Lung (tissue), 12 donors: ENCODE measurements around the gene KIF1A. TPM values are rescaled to one million over a fixed set of nuclear protein-coding genes. Genes with fewer than 3 reads are reported as not detected.

Experiments
- ATAC-seq: fragments of 200-7000 bp; cut with Tn5 transposase; one replicate; pipeline ENCODE4 v1.9.1; 2020; ENCODE audit warnings: moderate number of reproducible peaks; ENCODE audit not compliant: insufficient read depth, low FRiP score
- DNase-seq, 3 donors: peaks; one replicate each; pipeline ENCODE4 v3.0.0-alpha.2; 2013 to 2017
- H3K27ac ChIP-seq, 2 donors: one replicate each; pipeline ENCODE4 v1.5.1; 2013; ENCODE audit warnings: mild to moderate bottlenecking in 2 of 2, moderate library complexity in 2 of 2, control low read depth in 1 of 2, inconsistent platforms in 1 of 2, low read depth in 1 of 2, low read length in 1 of 2
- H3K27me3 ChIP-seq, 3 donors: one replicate each; pipeline ENCODE4 v1.5.1; 2013; ENCODE audit warnings: low read length in 2 of 3; ENCODE audit not compliant: control insufficient read depth in 3 of 3, insufficient read depth in 3 of 3
- H3K36me3 ChIP-seq, 4 donors: one replicate each; pipeline ENCODE4 v1.5.1; 2013; ENCODE audit warnings: low read length in 4 of 4, mild to moderate bottlenecking in 1 of 4, moderate library complexity in 1 of 4; ENCODE audit not compliant: control insufficient read depth in 4 of 4, insufficient read depth in 4 of 4
- H3K4me1 ChIP-seq, 5 donors: one replicate each; pipeline ENCODE4 v1.5.1; 2013; ENCODE audit warnings: low read length in 5 of 5, mild to moderate bottlenecking in 2 of 5, moderate library complexity in 1 of 5; ENCODE audit not compliant: control insufficient read depth in 5 of 5, insufficient read depth in 5 of 5
- H3K4me3 ChIP-seq: one replicate; pipeline ENCODE4 v1.5.1; 2013; ENCODE audit warnings: mild to moderate bottlenecking, control low read depth, moderate library complexity
- H3K9ac ChIP-seq, 2 donors: one replicate each; pipeline ENCODE4 v1.5.1; 2013; ENCODE audit warnings: low read length in 2 of 2, control low read depth in 1 of 2; ENCODE audit not compliant: insufficient read depth in 1 of 2
- H3K9me3 ChIP-seq, 4 donors: one replicate each; pipeline ENCODE4 v1.5.1; 2013; ENCODE audit warnings: low read length in 3 of 4, mild to moderate bottlenecking in 1 of 4, moderate library complexity in 1 of 4; ENCODE audit not compliant: control insufficient read depth in 4 of 4, insufficient read depth in 3 of 4
- CTCF ChIP-seq: IDR thresholded peaks from 2 replicates; pipeline ENCODE4 v1.5.1; 2012; ENCODE audit warnings: mild to moderate bottlenecking; ENCODE audit errors: control extremely low read depth, extremely low read depth
- WGBS, 2 donors: extraction: QIAGEN DNeasy Blood & Tissue Kit; methylation state at CpG; one replicate each; pipeline ENCODE4 v1.1.7; 2013; 5-methylcytosine and 5-hydroxymethylcytosine counted together
- polyA plus RNA-seq, 2 donors: library from polyadenylated mRNA; stranded (reverse); fragments of 200-250 nt; gene quantifications; one replicate each; pipeline ENCODE4 v1.2.1, GENCODE V29; 2013
- total RNA-seq, 2 donors: library from RNA; depleted of rRNA in 1 of 2; stranded (reverse); fragments of >200 nt in 1 of 2; gene quantifications; one replicate each; pipeline ENCODE4 v1.2.1, GENCODE V29; 2014 to 2021
- donor health status: control.
- donor health status: control.
- donor health status: Bipolar disorder and iron deficiency.
- donor health status: healthy.
- donor health status: DM: yes; HTN: yes; CAD: no.

The KIF1A gene
- total and polyA plus RNA-seq, 4 donors: 0.14 to 2.3 (median 0.46) TPM

- Histone ChIP-seq H3K9ac (no peak overlapping the region), H3K27ac (no peak overlapping the region), H3K4me1 (no peaks in the 10 kb centered on the region), H3K36me3 (no peaks in the 10 kb centered on the region), H3K4me3 (no peak overlapping the region), H3K9me3 (no peaks in the 10 kb centered on the region), H3K27me3 (no peaks in the 10 kb centered on the region)
- ATAC-seq: no peak
- no peak for DNase-seq
- WGBS, 2 donors: 89 to 93% methylated on average over 30 to 31 of the region's 31 CpGs
- TF ChIP-seq CTCF: no peak
Observed at GRCh38 chr2:240717681-240718581, 102.1 kb downstream of the KIF1A start.

DNA sequence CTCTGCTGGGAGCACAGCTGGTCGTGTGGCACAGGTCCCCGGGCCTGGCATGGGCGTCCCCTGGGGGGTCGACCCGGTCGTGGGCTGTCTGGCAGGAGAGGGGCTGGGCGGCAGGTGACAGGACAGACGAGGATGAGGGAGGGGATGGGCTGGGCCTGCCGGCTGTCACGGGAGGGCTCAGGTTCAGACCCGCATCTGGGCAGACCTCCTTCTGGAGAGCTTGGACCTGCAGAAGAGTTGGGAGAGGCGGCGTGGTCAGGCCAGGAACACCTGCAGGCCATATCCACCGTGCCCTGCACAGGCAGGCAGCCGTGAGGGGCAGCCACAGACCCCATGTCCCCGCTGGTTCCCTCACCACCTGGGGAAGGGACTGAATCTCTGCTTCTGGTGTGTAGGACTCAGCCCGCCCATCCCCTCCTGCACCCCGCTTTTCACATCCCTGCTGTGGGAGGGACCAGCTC, 102.8 kb downstream of the KIF1A start:
- ATAC-seq: no peak
- DNase-seq: no peak
- 82 to 93% methylated on average over 16 to 18 of the region's 18 CpGs for WGBS, 2 donors
- Histone ChIP-seq H3K36me3 (no peaks in the 10 kb centered on the region), H3K4me3 (no peak overlapping the region), H3K27ac (no peak overlapping the region), H3K4me1 (no peaks in the 10 kb centered on the region), H3K9me3 (no peaks in the 10 kb centered on the region), H3K9ac (no peak overlapping the region), H3K27me3 (no peaks in the 10 kb centered on the region)
- no peak for TF ChIP-seq CTCF

DNA sequence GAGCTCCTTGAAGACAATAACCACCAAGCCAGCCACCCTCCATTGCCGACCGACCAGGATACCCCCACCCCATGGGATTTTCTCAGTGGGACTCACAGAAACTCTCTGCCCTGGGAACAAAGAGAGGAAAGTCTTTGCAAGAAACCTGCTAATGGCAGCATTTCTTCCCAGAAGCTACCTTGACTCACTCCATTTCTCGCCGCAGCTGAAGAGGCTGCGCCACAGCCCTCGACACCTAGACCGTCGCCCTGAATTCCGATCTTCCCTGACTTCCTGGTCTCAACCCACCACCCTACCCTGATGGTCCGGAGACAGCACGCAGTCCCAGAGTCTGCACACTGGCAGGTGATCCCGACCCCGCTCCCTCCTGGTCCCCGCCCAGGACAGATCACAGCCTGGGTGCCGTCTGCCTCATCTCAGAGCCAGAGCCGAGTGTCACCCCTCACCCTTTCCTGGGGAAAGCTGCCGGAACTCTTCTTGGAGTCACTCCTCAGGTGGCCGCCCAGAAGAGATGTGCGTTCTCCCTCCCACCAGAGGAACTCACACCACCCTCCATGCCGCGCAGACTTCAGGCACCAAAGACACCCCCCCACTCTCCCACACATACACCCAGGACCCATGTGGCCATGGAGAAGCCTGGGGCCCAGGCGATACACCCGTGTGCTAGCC, 103.8 kb downstream of the KIF1A start:
- WGBS, 2 donors: 90 to 96% methylated on average over 23 of the region's 23 CpGs
- Histone ChIP-seq H3K9me3 (no peaks in the 10 kb centered on the region), H3K4me3 (no peak overlapping the region), H3K27me3 (no peaks in the 10 kb centered on the region), H3K27ac (no peak overlapping the region), H3K36me3 (no peaks in the 10 kb centered on the region), H3K4me1 (no peaks in the 10 kb centered on the region), H3K9ac (no peak overlapping the region)
- ATAC-seq (no peak), DNase-seq (no peak)
- no peak for TF ChIP-seq CTCF
